H1 (cell line): ENCODE data around the gene MRPL54. TPM values are rescaled to one million over a fixed set of nuclear protein-coding genes. Genes with fewer than 3 reads are reported as not detected.
A peak's percentile ranks its signal among the peaks of the same experiment; 100 is the strongest.

ENCODE experiments used
- CTCF ChIA-PET: fragments of 300-600 bp; sonication (Branson Sonifier 250); formaldehyde crosslinking; loops from one replicate; lab custom pipeline; 2021; ENCODE audit not compliant: partially characterized antibody; lab: Charles Lee
- POLR2A ChIA-PET: fragments of 300-600 bp; sonication (Branson Sonifier 250); formaldehyde crosslinking; loops from one replicate; lab custom pipeline; 2021; ENCODE audit warnings: inconsistent platforms; ENCODE audit not compliant: partially characterized antibody; lab: Charles Lee
- DNase-seq, 2 experiments: peaks; one replicate each; pipeline versions ENCODE4 v3.0.0 to v3.0.0-alpha.2; 2010 to 2022; ENCODE audit warnings: low spot score in 2 of 2, low read depth in 1 of 2, mixed read lengths in 1 of 2
- FAIRE-seq: peaks from 2 replicates; lab custom pipeline; 2011; peaks lifted over from hg19 to GRCh38; lab: Jason Lieb, UNC
- H2AFZ ChIP-seq: 2 replicates; pipeline ENCODE4 v1.8.1; 2012; ENCODE audit warnings: low read length, inconsistent platforms
- H2AK5ac ChIP-seq: 2 replicates; pipeline ENCODE4 v1.6.1; 2013; ENCODE audit warnings: low read depth, low read length
- H2BK120ac ChIP-seq: replicated peaks from 2 replicates; pipeline ENCODE3; 2013; ENCODE audit warnings: low read depth, low read length, inconsistent platforms
- H2BK12ac ChIP-seq: 2 replicates; pipeline ENCODE4 v1.6.1; 2013; ENCODE audit warnings: low read depth, low read length
- H2BK15ac ChIP-seq: 2 replicates; pipeline ENCODE4 v1.6.1; 2013; ENCODE audit warnings: low read length
- H2BK20ac ChIP-seq: 2 replicates; pipeline ENCODE4 v1.6.1; 2013; ENCODE audit warnings: low read length
- H2BK5ac ChIP-seq: 2 replicates; pipeline ENCODE4 v1.6.1; 2013; ENCODE audit warnings: low read depth, low read length
- H3K14ac ChIP-seq: 2 replicates; pipeline ENCODE4 v1.6.1; 2013; ENCODE audit warnings: inconsistent platforms; ENCODE audit not compliant: insufficient read length
- H3K18ac ChIP-seq: 2 replicates; pipeline ENCODE4 v1.6.1; 2013; ENCODE audit warnings: low read length; ENCODE audit errors: extremely low read depth
- H3K23ac ChIP-seq: 2 replicates; pipeline ENCODE4 v1.6.1; 2013; ENCODE audit warnings: inconsistent platforms; ENCODE audit not compliant: insufficient read length
- H3K23me2 ChIP-seq: 2 replicates; pipeline ENCODE4 v1.6.1; 2013; ENCODE audit warnings: low read depth, low read length
- H3K27ac ChIP-seq: 2 replicates; pipeline ENCODE4 v1.6.1; 2011; ENCODE audit warnings: low read depth, low read length, inconsistent platforms
- H3K27me3 ChIP-seq, 4 experiments: replicated peaks in 1 of 4; 1 replicate in 1 of 4; 2 replicates in 3 of 4; pipeline versions ENCODE4 v1.6.1 to v1.8.1; 2011 to 2013; ENCODE audit warnings: low read length in 3 of 4, mild to moderate bottlenecking in 3 of 4, inconsistent platforms in 2 of 4, mixed read lengths in 2 of 4, moderate library complexity in 1 of 4; ENCODE audit not compliant: control insufficient read depth in 3 of 4, insufficient read depth in 3 of 4; ENCODE audit errors: extremely low read depth in 1 of 4
- H3K36me3 ChIP-seq, 4 experiments: 2 replicates each; pipeline versions ENCODE4 v1.6.1 to v1.8.1; 2011 to 2013; ENCODE audit warnings: mild to moderate bottlenecking in 4 of 4, low read length in 3 of 4, moderate library complexity in 2 of 4, control low read depth in 1 of 4, inconsistent platforms in 1 of 4; ENCODE audit not compliant: insufficient read depth in 4 of 4, control insufficient read depth in 2 of 4
- H3K4ac ChIP-seq: replicated peaks from 2 replicates; pipeline ENCODE3; 2013; ENCODE audit warnings: low read length, low read depth, mixed read lengths, inconsistent platforms; ENCODE audit not compliant: insufficient read length
- H3K4me1 ChIP-seq, 4 experiments: replicated peaks in 1 of 4; 1 replicate in 1 of 4; 2 replicates in 3 of 4; pipeline versions ENCODE4 v1.6.1 to v1.8.1; 2011 to 2013; ENCODE audit warnings: low read length in 3 of 4, inconsistent platforms in 2 of 4, mixed read lengths in 1 of 4; ENCODE audit not compliant: insufficient read depth in 4 of 4, control insufficient read depth in 3 of 4
- H3K4me2 ChIP-seq, 2 experiments: 2 replicates each; pipeline versions ENCODE4 v1.6.1 to v1.8.1; 2011 to 2013; ENCODE audit warnings: low read depth in 2 of 2, low read length in 2 of 2, control low read depth in 1 of 2, inconsistent platforms in 1 of 2, mild to moderate bottlenecking in 1 of 2; ENCODE audit not compliant: insufficient read depth in 1 of 2
- H3K4me3 ChIP-seq, 4 experiments: fragments of 200-600, 300-600 bp in 1 of 4; sonication (generic), shearing (Covaris generic), sonication (Bioruptor Twin) in 1 of 4; 2 replicates each; pipeline versions ENCODE4 v1.5.1 to v1.8.1; 2011 to 2016; ENCODE audit warnings: low read length in 4 of 4, low read depth in 3 of 4, control low read depth in 2 of 4, inconsistent platforms in 2 of 4, mild to moderate bottlenecking in 2 of 4, mixed read lengths in 1 of 4, moderate library complexity in 1 of 4; ENCODE audit not compliant: insufficient read depth in 2 of 4; ENCODE audit errors: extremely low read depth in 1 of 4
- H3K56ac ChIP-seq: replicated peaks from 2 replicates; pipeline ENCODE3; 2013; ENCODE audit warnings: low read depth, mild to moderate bottlenecking, mixed read lengths, low read length, inconsistent platforms; ENCODE audit not compliant: insufficient read length
- H3K79me1 ChIP-seq: 2 replicates; pipeline ENCODE4 v1.6.1; 2013; ENCODE audit warnings: low read depth, low read length, control low read depth
- H3K79me2 ChIP-seq, 2 experiments: 2 replicates each; pipeline versions ENCODE4 v1.6.1 to v1.8.1; 2012 to 2013; ENCODE audit warnings: low read length in 2 of 2, mild to moderate bottlenecking in 2 of 2, inconsistent platforms in 1 of 2; ENCODE audit not compliant: insufficient read depth in 2 of 2, control insufficient read depth in 1 of 2
- H3K9ac ChIP-seq, 4 experiments: replicated peaks in 1 of 4; 1 replicate in 1 of 4; 2 replicates in 3 of 4; pipeline versions ENCODE4 v1.6.1 to v1.8.1; 2011 to 2013; ENCODE audit warnings: low read depth in 3 of 4, low read length in 3 of 4, control low read depth in 2 of 4, mild to moderate bottlenecking in 2 of 4, moderate library complexity in 2 of 4, inconsistent platforms in 1 of 4; ENCODE audit errors: extremely low read depth in 1 of 4
- H3K9me3 ChIP-seq, 2 experiments: 2 replicates each; pipeline versions ENCODE4 v1.6.1 to v1.8.1; 2012 to 2013; ENCODE audit warnings: mild to moderate bottlenecking in 2 of 2, moderate library complexity in 2 of 2, control low read depth in 1 of 2, inconsistent platforms in 1 of 2, low read depth in 1 of 2, low read length in 1 of 2, mixed read lengths in 1 of 2; ENCODE audit not compliant: insufficient read depth in 2 of 2
- H4K20me1 ChIP-seq, 2 experiments: replicated peaks in 1 of 2; 2 replicates each; pipeline versions ENCODE3 to v1.8.1; 2011 to 2013; ENCODE audit warnings: inconsistent platforms in 2 of 2, low read length in 2 of 2, mild to moderate bottlenecking in 1 of 2; ENCODE audit not compliant: insufficient read depth in 2 of 2, control insufficient read depth in 1 of 2
- H4K5ac ChIP-seq: 2 replicates; pipeline ENCODE4 v1.6.1; 2013; ENCODE audit warnings: low read length, low read depth, mixed read lengths, inconsistent platforms; ENCODE audit not compliant: insufficient read length
- H4K8ac ChIP-seq: 2 replicates; pipeline ENCODE4 v1.8.0; 2013; ENCODE audit warnings: mild to moderate bottlenecking, moderate library complexity, low read length, inconsistent platforms; ENCODE audit not compliant: insufficient read depth; ENCODE audit errors: extremely low read depth
- H4K91ac ChIP-seq: replicated peaks from 2 replicates; pipeline ENCODE3; 2013; ENCODE audit warnings: low read length, mixed read lengths, inconsistent platforms; ENCODE audit not compliant: insufficient read length
- ATF2 ChIP-seq: IDR thresholded peaks from 2 replicates; pipeline ENCODE4 v1.6.1; 2012; ENCODE audit warnings: low read length, inconsistent platforms
- FOSL1 ChIP-seq: IDR thresholded peaks from 2 replicates; pipeline ENCODE4 v1.6.1; 2011; ENCODE audit warnings: mild to moderate bottlenecking, low read depth, low read length, moderate library complexity; ENCODE audit not compliant: insufficient read depth
- HDAC2 ChIP-seq, 2 experiments: fragments of 300-600 bp in 1 of 2; sonication (generic) in 1 of 2; IDR thresholded peaks; 2 replicates each; pipeline ENCODE4 v1.6.1; 2011 to 2012; ENCODE audit warnings: low read depth in 2 of 2, low read length in 2 of 2, mild to moderate bottlenecking in 2 of 2, moderate library complexity in 2 of 2, borderline replicate concordance in 1 of 2, inconsistent platforms in 1 of 2
- KDM1A ChIP-seq: fragments of 200-600, 300-600 bp; sonication (generic); IDR thresholded peaks from 2 replicates; pipeline ENCODE4 v1.7.1; 2016; ENCODE audit warnings: mild to moderate bottlenecking, low read length, borderline replicate concordance
- PHF8 ChIP-seq: fragments of 200-600 bp; sonication (generic); conservative IDR thresholded peaks from 2 replicates; pipeline ENCODE4 v1.7.1; 2012; ENCODE audit warnings: low read depth, mild to moderate bottlenecking, inconsistent platforms, low read length, moderate library complexity
- SUZ12 ChIP-seq: fragments of 200-600 bp; sonication (generic); IDR thresholded peaks from 2 replicates; pipeline ENCODE4 v1.6.1; 2012; ENCODE audit warnings: mild to moderate bottlenecking, inconsistent platforms, low read length, moderate library complexity, mixed read lengths
- TAF1 ChIP-seq: IDR thresholded peaks from 2 replicates; pipeline ENCODE4 v1.6.1; 2011; ENCODE audit warnings: mild to moderate bottlenecking, low read depth, low read length
- WGBS, 2 experiments: shearing (Covaris generic) in 1 of 2; methylation state at CpG; one replicate each; pipeline versions ENCODE4 v1.1.6 to v1.1.7; 2013 to 2015; ENCODE audit warnings: low lambda C conversion rate in 2 of 2, mixed read lengths in 2 of 2, inconsistent platforms in 1 of 2, low coverage in 1 of 2, missing lambda C conversion rate in 1 of 2; ENCODE audit not compliant: insufficient replicate concordance in 2 of 2, insufficient coverage in 1 of 2, insufficient read length in 1 of 2; ENCODE audit errors: extremely low coverage in 1 of 2, missing lambda C conversion rate in 1 of 2; 5-methylcytosine and 5-hydroxymethylcytosine counted together
- polyA plus RNA-seq, 7 experiments: library from polyadenylated mRNA; depleted of rRNA in 3 of 7; stranded (reverse) in 5 of 7; unstranded in 2 of 7; fragments of >200 nt in 5 of 7; fragments of 200-250 nt in 2 of 7; gene quantifications; 1 replicate in 5 of 7; 2 replicates in 1 of 7; 4 replicates in 1 of 7; pipeline versions ENCODE4 v1.2.1 to v1.2.3, GENCODE V29; 2011 to 2013; ENCODE audit warnings: missing spikeins in 2 of 7, mixed read lengths in 2 of 7
- total RNA-seq: library from RNA; stranded (reverse); fragmentation: NEBNext Ultra II Directional; extraction: Animal tissue kit (Norgen Biotek cat#: 25700); gene quantifications from 2 replicates; pipeline ENCODE4 v1.2.1, GENCODE V29; 2021

Gene MRPL54
- total and polyA plus RNA-seq, 2 of the 8 experiments (the other 6 are each of a cell fraction or from before 2014, with no cell fraction given), result 63.8 to 72.8 TPM

- H3K4me1 ChIP-seq, result peaks cover 0 to 9% (median 1%) of the 10 kb centered on the region in 4 experiments; a peak in 3 of 7 replicates
- ChIA-PET CTCF (interaction anchor here (0.6 kb wide), 1 partner anchor 92 kb away, joined by 3 read pairs; no protein-coding TSS in a partner anchor), POLR2A (interaction anchor here (0.5 to 4.4 kb wide), 7 partner anchors 12 to 199 kb away, joined by 3 to 19 read pairs (median 3); partner anchors contain the start of genes APBA3, EEF2, MRPL54 and NMRK2)
- H3K9ac ChIP-seq, result peak within 1 kb of the TSS in 1 of 4 experiments; percentile 71; a peak in 2 of 7 replicates
- peaks cover 0 to 13% (median 3%) of the 10 kb centered on the region in 4 experiments; a peak in 2 of 8 replicates for H3K36me3 ChIP-seq
- no peak within 1 kb of the TSS for H3K27ac ChIP-seq
- peak within 1 kb of the TSS; percentile 88; the same call in 1 of the 2 replicates for H4K8ac ChIP-seq
- H4K5ac ChIP-seq, result no peak within 1 kb of the TSS
- 36% methylated on average over 6 of the region's 101 CpGs; no CpG with 5 or more reads in 1 of the 2 experiments for WGBS, 2 experiments
- peaks cover 0 to 17% (median 8%) of the 10 kb centered on the region in 4 experiments; a peak in 6 of 7 replicates for H3K27me3 ChIP-seq
- peak within 1 kb of the TSS; percentile 73 to 74 for H3K4me2 ChIP-seq
- H2BK120ac ChIP-seq, result peak within 1 kb of the TSS; percentile 90
- no peak within 1 kb of the TSS for H2BK15ac ChIP-seq
- H2BK5ac ChIP-seq, result peak within 1 kb of the TSS; percentile 44; the same call in 1 of the 2 replicates
- H4K20me1 ChIP-seq, result no peaks in the 10 kb centered on the region
- peaks cover 14 to 18% of the 10 kb centered on the region in 2 experiments for H3K9me3 ChIP-seq
- peak within 1 kb of the TSS; percentile 74 for H4K91ac ChIP-seq
- no peaks in the 10 kb centered on the region for H3K79me2 ChIP-seq
- H3K23me2 ChIP-seq, result peaks cover 7% of the 10 kb centered on the region; the same call in 1 of the 2 replicates
- H3K4me3 ChIP-seq, result peak within 1 kb of the TSS; percentile 48 to 95 (median 66)
- no peak within 1 kb of the TSS; the same call in 1 of the 2 replicates for H2AFZ ChIP-seq
- H3K56ac ChIP-seq, result peak within 1 kb of the TSS; percentile 39
- peak within 1 kb of the TSS; percentile 80; the same call in 1 of the 2 replicates for H2BK12ac ChIP-seq
- no peak within 1 kb of the TSS for H3K23ac ChIP-seq
- H3K4ac ChIP-seq, result peak within 1 kb of the TSS; percentile 78
- no peak within 1 kb of the TSS for H3K14ac ChIP-seq
- H2BK20ac ChIP-seq, result 0 out of 2 replicates have a peak within 1 kb of the TSS, but pooled peaks have one; percentile 80
- H2AK5ac ChIP-seq, result no peak within 1 kb of the TSS; the same call in 1 of the 2 replicates
- no peak for FAIRE-seq
- H3K79me1 ChIP-seq, result no peaks in the 10 kb centered on the region
- H3K18ac ChIP-seq, result peak within 1 kb of the TSS; percentile 90
- DNase-seq, result peak in 1 of 2 experiments; percentile 62
- TF ChIP-seq PHF8 (peak; percentile 51), FOSL1 (peak; percentile 88; the same call in 1 of the 2 replicates), TAF1 (0 out of 2 replicates have a peak, but pooled peaks have one; percentile 27), KDM1A (peak; percentile 98), SUZ12 (0 out of 2 replicates have a peak, but pooled peaks have one; percentile 25), HDAC2 (IDR thresholded peaks at IDR 0.05; ENCODE audit: borderline replicate concordance in 1 of 2, low read depth in 2 of 2, low read length in 2 of 2) (peak in 1 of 2 experiments; percentile 95; a peak in 2 of 4 replicates), ATF2 (no peak)
These were observed 23.7 kb downstream of the MRPL54 start, which contains the start of gene MATK for GRCh38 chr19:3785938-3786824. MATK (minus strand) TSS chr19:3786381; CDS start chr19:3785135, 1,246 bp downstream.
